ENCODE data around the gene MRPL49. TPM values are rescaled to one million over a fixed set of nuclear protein-coding genes. Genes with fewer than 3 reads are reported as not detected.

MRPL49 gene
- total RNA-seq, 1 experiment from 2014 or later = 76.9 TPM

DNA sequence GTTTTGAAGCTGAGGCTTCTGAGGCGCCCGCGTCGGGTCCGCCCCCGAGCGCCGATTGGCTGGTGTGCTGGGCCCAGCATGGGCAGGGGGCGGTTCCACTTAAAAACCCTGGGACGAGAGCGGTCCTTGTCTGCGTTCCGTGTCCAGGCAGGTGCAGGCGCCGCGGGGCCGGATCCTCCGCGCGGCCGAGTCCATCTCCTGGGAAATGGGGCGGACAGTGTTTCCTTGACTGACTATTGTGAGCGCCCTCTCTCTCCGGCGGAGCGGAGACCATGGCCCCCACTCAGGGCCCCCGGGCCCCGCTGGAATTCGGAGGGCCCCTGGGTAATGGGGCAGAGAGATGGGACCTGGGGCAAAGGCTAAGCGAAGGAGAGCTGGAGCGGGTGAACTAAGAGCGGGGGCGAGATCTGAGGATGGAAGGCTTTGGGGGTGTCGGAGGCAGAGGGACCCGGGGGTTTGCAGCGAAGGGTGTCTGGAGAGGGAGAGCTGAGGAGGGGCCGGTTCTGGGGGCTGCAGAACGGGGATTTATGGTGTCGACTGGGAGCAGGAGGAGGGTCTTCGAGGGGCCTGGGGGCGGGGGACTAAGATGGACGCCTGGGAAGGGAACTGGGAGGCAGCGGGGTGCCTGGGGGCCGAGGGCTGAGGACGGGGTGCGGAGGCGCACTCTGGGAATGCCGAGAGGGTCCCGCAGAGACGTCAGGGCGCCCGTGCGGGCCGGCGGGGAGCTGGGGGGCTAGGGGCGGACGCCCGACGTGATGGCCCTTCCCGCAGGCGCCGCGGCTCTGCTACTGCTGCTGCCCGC is 10.2 kb upstream of the MRPL49 start, which contains the start of gene TM7SF2:
Gene TM7SF2, plus strand, starts transcription at position 129 of the 802 bp plus-strand sequence. Its CDS starts 144 bp downstream, at position 273.
- Mint-ChIP-seq H3K4me3 (ENCODE audit: unreplicated experiment) (peak within 1 kb of the TSS; percentile 93), H3K9me3 (ENCODE audit: unreplicated experiment) (no peaks in the 10 kb centered on the region), H3K27ac (ENCODE audit: low read depth, unreplicated experiment) (peak within 1 kb of the TSS; percentile 94), H3K36me3 (ENCODE audit: insufficient read depth, unreplicated experiment) (peaks cover 26% of the 10 kb centered on the region), H3K27me3 (ENCODE audit: insufficient read depth, unreplicated experiment) (no peaks in the 10 kb centered on the region), H3K4me1 (ENCODE audit: insufficient read depth, unreplicated experiment) (peaks cover 11% of the 10 kb centered on the region)
- no TSS peak for BruUV-seq (replicated peaks)
- no peak for TF ChIP-seq CTCF (IDR thresholded peaks at IDR 0.05; ENCODE audit: unreplicated experiment)
- CTCF ChIA-PET = interaction anchor here (0.6 to 5.1 kb wide), 10 partner anchors 10 to 861 kb away, joined by 3 to 94 read pairs (median 4); partner anchors contain the start of genes FAU, MRPL49, PLCB3 and VPS51
- intact Hi-C loops (cut with micrococcal nuclease) = loop anchor here (2.0 to 10.0 kb wide), 2 partner anchors 143 to 197 kb away; partner anchors contain the start of gene ATG2A
- POLR2A ChIA-PET = interaction anchor here (0.5 to 5.8 kb wide), 18 partner anchors 8 to 294 kb away, joined by 3 to 63 read pairs (median 4); partner anchors contain the start of genes CAPN1, FAU, MRPL49 and POLA2
- DNase-seq (ENCODE audit: unreplicated experiment) = peak; percentile 96

DNA sequence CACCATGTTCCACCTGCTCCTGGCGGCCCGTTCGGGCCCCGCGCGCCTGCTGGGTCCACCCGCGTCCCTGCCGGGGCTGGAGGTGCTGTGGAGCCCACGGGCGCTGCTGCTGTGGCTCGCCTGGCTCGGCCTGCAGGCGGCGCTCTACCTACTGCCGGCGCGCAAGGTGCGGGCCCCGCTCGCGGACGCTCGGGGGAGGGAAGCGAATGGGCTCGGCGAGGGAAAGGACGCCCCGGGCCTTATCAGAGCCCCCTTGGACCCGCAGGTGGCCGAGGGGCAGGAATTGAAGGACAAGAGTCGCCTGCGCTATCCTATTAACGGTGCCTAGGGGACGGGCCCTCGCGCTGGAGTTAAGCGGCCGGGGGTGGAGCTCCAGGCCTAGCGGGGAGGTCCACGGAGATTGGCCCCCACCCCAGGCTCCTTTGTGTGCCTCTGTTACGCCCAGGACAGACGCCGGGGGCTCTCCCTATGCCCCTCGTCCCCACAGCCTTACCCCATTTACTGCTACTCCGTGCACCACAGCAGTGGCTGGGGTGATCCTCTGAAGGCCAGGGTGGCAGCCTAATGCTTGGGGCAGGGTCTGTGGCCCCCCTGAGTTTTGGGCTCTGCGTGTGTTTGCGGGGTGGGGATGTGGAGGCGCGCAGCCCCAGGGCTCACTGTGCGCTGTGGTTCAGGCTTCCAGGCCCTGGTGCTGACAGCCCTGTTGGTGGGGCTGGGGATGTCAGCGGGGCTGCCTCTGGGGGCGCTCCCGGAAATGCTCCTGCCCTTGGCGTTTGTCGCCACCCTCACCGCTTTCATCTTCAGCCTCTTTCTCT is 9.4 kb upstream of the MRPL49 start:
- Mint-ChIP-seq H3K4me3 (ENCODE audit: unreplicated experiment) (peak overlapping the region; percentile 93), H3K36me3 (ENCODE audit: insufficient read depth, unreplicated experiment) (peaks cover 32% of the 10 kb centered on the region), H3K9me3 (ENCODE audit: unreplicated experiment) (no peaks in the 10 kb centered on the region), H3K27me3 (ENCODE audit: insufficient read depth, unreplicated experiment) (no peaks in the 10 kb centered on the region), H3K4me1 (ENCODE audit: insufficient read depth, unreplicated experiment) (peaks cover 13% of the 10 kb centered on the region), H3K27ac (ENCODE audit: low read depth, unreplicated experiment) (peak overlapping the region; percentile 94)
- CTCF ChIA-PET = interaction anchor here (0.6 to 5.1 kb wide), 10 partner anchors 9 to 1815 kb away, joined by 3 to 94 read pairs (median 3); partner anchors contain the start of genes CAPN1, FAU, MRPL49 and VPS51
- DNase-seq (ENCODE audit: unreplicated experiment) = no peak
- TF ChIP-seq CTCF (IDR thresholded peaks at IDR 0.05; ENCODE audit: unreplicated experiment) = peak; percentile 90
- intact Hi-C loops (cut with micrococcal nuclease) = loop anchor here (10.0 kb wide), 1 partner anchor 198 kb away; the partner anchor contains the start of gene ATG2A
- no TSS peak for BruUV-seq (replicated peaks)
- POLR2A ChIA-PET = interaction anchor here (0.6 to 5.8 kb wide), 8 partner anchors 7 to 149 kb away, joined by 3 to 63 read pairs (median 7); partner anchors contain the start of genes CAPN1, FAU, MRPL49 and POLA2

DNA sequence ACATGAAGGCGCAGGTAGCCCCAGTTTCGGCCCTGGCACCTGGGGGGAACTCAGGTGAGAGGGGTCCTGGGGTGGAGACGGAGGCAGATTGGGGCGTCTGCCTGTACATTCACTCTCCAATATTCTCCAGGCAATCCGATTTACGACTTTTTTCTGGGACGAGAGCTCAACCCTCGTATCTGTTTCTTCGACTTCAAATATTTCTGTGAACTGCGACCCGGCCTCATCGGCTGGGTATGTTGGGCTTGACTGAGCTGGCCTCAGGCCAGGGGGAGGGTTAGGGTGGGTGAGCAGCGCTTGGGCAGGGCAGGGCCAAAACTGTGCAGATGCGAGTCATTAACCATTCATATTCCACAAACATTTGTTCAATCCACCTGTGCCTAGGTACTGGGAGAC is 8.8 kb upstream of the MRPL49 start:
- TF ChIP-seq CTCF (IDR thresholded peaks at IDR 0.05; ENCODE audit: unreplicated experiment) = no peak
- Mint-ChIP-seq H3K27me3 (ENCODE audit: insufficient read depth, unreplicated experiment) (no peaks in the 10 kb centered on the region), H3K27ac (ENCODE audit: low read depth, unreplicated experiment) (no peak overlapping the region), H3K36me3 (ENCODE audit: insufficient read depth, unreplicated experiment) (peaks cover 38% of the 10 kb centered on the region), H3K9me3 (ENCODE audit: unreplicated experiment) (no peaks in the 10 kb centered on the region), H3K4me1 (ENCODE audit: insufficient read depth, unreplicated experiment) (peaks cover 17% of the 10 kb centered on the region), H3K4me3 (ENCODE audit: unreplicated experiment) (peak overlapping the region; percentile 93)
- ChIA-PET POLR2A (interaction anchor here (0.7 to 4.2 kb wide), 2 partner anchors 9 to 23 kb away, joined by 3 to 32 read pairs; partner anchors contain the start of genes FAU and MRPL49), CTCF (interaction anchor here (0.6 to 5.1 kb wide), 6 partner anchors 8 to 1814 kb away, joined by 3 to 94 read pairs (median 3); partner anchors contain the start of genes CAPN1, FAU, MRPL49 and VPS51)
- intact Hi-C loops (cut with micrococcal nuclease) = loop anchor here (10.0 kb wide), 1 partner anchor 199 kb away; the partner anchor contains the start of gene ATG2A
- no peak for DNase-seq (ENCODE audit: unreplicated experiment)
- no TSS peak for BruUV-seq (replicated peaks)

Data from MCF 10A (cell line).